Erythroblast (primary cell): ENCODE data around the gene STT3B.

Experiments
- GATA1 ChIP-seq: IDR thresholded peaks from 2 replicates; pipeline ENCODE4 v1.6.1; 2011; ENCODE audit warnings: low read depth, mild to moderate bottlenecking, control low read depth, low read length, moderate library complexity
- POLR2A ChIP-seq: IDR thresholded peaks from 2 replicates; pipeline ENCODE4 v1.6.1; 2011; ENCODE audit warnings: mild to moderate bottlenecking, low read length

DNA sequence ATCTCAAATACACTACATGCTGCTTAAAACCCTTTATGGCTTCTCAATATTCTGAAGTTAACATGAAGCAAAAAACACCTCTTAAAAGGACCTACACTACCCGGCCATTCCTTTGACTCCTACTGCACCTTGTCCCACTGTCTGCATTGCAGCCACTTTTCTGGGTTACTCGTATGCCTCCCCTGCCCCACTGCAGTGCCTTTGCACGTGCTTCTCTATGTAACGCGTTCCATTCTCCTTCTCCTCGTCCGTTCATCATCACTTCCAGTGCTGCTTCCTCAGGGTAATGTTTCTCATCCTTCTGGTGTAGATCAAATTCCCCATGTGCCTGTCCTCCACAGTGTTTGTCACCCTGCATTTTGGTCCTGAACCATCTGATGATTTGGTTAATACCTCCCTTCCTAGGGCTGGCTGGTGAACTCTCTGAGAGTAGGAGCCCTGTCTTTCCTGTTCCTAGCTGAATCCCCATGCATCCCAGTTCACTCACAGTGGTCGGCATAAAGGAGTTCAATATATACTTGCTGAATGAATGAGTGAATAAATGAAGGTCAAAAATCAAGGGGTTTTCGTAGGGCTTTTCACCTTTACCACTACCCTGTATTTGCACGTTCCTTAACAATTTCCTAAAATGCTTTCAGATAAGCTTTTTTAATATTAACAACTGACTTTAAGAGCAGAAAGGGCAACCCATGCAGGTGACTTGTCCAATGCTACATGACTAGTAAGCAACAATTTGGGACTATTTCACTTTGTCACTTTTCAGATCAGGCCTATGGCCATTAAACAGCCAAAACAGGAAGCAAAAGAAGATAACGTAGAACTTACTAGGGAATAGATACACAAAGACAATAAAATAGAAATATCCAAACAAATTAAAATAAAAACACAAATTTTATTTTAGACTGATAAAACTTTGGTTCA is 2.4 kb upstream of the STT3B start:
- TF ChIP-seq POLR2A (no peak), GATA1 (no peak)
